Skeletal muscle satellite cell (primary cell): ENCODE results near the gene GAPT.

Experiments
- H3K27me3 ChIP-seq: 2 replicates; pipeline ENCODE4 v1.7.0; 2013; ENCODE audit warnings: low read length; ENCODE audit not compliant: control insufficient read depth, insufficient read depth
- H3K36me3 ChIP-seq: 2 replicates; pipeline ENCODE4 v1.7.0; 2013; ENCODE audit warnings: mild to moderate bottlenecking, control low read depth, low read length; ENCODE audit not compliant: insufficient read depth
- H3K4me1 ChIP-seq: 2 replicates; pipeline ENCODE4 v1.7.0; 2013; ENCODE audit warnings: low read length; ENCODE audit not compliant: control insufficient read depth, insufficient read depth
- H3K4me2 ChIP-seq: 2 replicates; pipeline ENCODE4 v1.7.0; 2013; ENCODE audit warnings: mild to moderate bottlenecking, low read length
- H3K4me3 ChIP-seq: 2 replicates; pipeline ENCODE4 v1.7.0; 2013; ENCODE audit warnings: low read length
- H3K9ac ChIP-seq: 2 replicates; pipeline ENCODE4 v1.7.0; 2013; ENCODE audit warnings: mild to moderate bottlenecking, low read depth, low read length, moderate library complexity
- H3K9me3 ChIP-seq: replicated peaks from 2 replicates; pipeline ENCODE4 v1.7.0; 2013; ENCODE audit warnings: mild to moderate bottlenecking, control low read depth, low read length

The GAPT gene

DNA sequence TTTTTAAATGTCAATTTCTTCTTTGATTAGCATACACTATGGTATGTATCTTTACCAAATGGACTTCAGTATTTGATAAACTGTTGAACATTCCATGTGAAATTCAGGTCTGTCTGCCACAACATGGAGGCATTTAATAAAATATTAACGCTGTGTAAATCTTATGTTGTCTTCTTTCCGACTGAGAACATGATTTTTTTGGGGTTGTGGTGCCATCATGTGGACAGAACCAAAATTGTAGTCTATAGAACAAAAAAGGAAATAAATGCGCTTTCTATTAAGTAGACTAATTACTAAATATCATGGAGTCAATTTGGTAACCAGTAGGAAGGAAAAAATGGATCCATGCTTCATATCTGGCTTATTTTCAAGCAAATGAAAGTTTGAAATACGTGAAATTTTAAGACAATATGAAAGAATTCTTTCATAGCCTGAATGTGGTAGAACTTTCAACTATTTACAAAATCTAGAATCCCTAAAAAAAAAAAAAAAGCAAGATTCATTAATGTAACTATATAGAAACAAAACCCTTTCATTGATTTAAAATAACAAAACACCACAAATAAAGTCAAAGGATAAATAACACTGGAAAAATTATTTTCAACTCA, 28.5 kb upstream of the GAPT start:
- Histone ChIP-seq H3K36me3 (peaks cover 11% of the 10 kb centered on the region), H3K9me3 (no peaks in the 10 kb centered on the region), H3K4me2 (no peak overlapping the region), H3K27me3 (no peaks in the 10 kb centered on the region), H3K4me1 (no peaks in the 10 kb centered on the region), H3K9ac (no peak overlapping the region), H3K4me3 (no peak overlapping the region)

DNA sequence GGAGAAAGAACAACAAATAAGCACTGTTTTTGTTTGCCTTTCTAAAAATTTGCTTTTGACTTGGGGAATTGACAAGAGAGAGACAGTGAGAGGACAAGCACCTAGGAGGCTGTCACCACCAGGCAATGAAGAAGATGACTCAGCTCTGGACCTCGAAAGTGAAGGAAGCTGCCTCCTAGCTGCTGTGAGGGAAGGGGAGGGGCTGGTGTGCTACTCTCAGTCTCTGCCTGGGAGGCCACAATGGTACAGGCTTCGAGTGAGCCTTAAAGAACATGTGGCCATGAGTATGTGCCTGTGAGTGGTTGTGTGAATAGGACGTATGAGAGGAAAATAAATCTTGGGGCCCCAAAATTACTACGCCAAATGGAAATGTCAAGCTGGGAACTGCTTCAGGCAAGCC, 24.3 kb upstream of the GAPT start:
- Histone ChIP-seq H3K9me3 (no peaks in the 10 kb centered on the region), H3K36me3 (no peaks in the 10 kb centered on the region), H3K4me3 (no peak overlapping the region), H3K4me2 (no peak overlapping the region), H3K9ac (no peak overlapping the region), H3K27me3 (no peaks in the 10 kb centered on the region), H3K4me1 (no peaks in the 10 kb centered on the region)

DNA sequence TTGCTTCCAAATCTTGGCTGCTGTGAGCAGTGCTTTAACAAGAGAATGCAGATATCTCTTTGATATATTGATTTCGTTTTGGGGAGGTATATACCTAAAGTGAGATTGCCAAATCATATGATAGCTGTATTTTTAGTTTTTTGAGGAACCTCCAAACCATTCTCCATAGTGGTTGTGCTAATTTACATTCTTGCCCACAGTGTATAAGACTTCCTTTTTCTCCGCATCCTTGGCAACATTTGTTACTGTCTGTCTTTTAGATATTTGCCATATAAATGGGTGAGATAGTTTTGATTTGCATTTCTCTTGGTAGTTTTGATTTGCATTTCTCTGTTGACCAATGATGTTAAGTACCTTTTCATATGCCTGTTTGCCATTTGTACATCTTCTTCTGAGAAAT, 21.3 kb upstream of the GAPT start:
- H3K4me1 ChIP-seq, result no peaks in the 10 kb centered on the region
- no peaks in the 10 kb centered on the region for H3K36me3 ChIP-seq
- no peak overlapping the region for H3K9ac ChIP-seq
- no peak overlapping the region for H3K4me3 ChIP-seq
- H3K4me2 ChIP-seq, result no peak overlapping the region
- H3K9me3 ChIP-seq, result no peaks in the 10 kb centered on the region
- no peaks in the 10 kb centered on the region for H3K27me3 ChIP-seq

GRCh38 chr5:58475404-58475803, 15.8 kb upstream of the GAPT start:
- Histone ChIP-seq H3K27me3 (peaks cover 9% of the 10 kb centered on the region), H3K36me3 (no peaks in the 10 kb centered on the region), H3K4me1 (no peaks in the 10 kb centered on the region), H3K9ac (no peak overlapping the region), H3K4me2 (no peak overlapping the region), H3K9me3 (no peaks in the 10 kb centered on the region), H3K4me3 (no peak overlapping the region)

DNA sequence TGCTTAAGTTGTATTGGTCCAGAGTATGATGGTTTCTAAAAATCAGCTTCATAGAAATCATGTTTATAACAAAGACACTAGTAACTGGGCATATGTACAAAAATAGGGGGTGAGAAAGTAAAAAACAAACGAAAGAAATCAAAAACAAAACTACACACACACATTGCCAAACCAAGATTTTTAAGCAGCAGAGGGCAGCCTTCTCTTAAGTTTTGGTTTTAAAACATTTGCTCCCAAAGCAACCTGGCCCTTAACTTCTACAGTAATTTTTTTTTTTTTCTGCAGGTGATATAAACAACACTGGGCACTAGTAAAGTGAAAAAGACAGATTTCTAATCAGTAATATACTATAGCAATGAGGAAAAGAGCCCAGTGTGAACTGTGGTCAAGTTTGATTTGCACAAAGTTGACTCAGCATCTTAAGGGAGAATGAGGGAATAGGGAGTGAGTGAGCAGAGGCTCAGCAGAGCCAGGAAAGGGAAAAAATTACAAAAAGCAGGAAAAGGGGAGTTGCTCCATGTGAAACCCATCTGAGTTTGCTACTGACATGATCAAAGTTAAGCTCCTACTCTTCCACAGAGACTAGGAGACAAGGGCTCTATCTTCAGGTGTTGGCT, 13.4 kb upstream of the GAPT start:
- Histone ChIP-seq H3K36me3 (no peaks in the 10 kb centered on the region), H3K9ac (no peak overlapping the region), H3K4me3 (no peak overlapping the region), H3K9me3 (no peaks in the 10 kb centered on the region), H3K4me1 (no peaks in the 10 kb centered on the region), H3K4me2 (no peak overlapping the region), H3K27me3 (peaks cover 9% of the 10 kb centered on the region)

- H3K9me3 ChIP-seq, result no peaks in the 10 kb centered on the region
- no peak overlapping the region for H3K4me2 ChIP-seq
- H3K36me3 ChIP-seq, result no peaks in the 10 kb centered on the region
- no peaks in the 10 kb centered on the region for H3K4me1 ChIP-seq
- H3K9ac ChIP-seq, result no peak overlapping the region
- peaks cover 31% of the 10 kb centered on the region for H3K27me3 ChIP-seq
- H3K4me3 ChIP-seq, result no peak overlapping the region
Measured at GRCh38 chr5:58481066-58481676, 10.1 kb upstream of the GAPT start.

DNA sequence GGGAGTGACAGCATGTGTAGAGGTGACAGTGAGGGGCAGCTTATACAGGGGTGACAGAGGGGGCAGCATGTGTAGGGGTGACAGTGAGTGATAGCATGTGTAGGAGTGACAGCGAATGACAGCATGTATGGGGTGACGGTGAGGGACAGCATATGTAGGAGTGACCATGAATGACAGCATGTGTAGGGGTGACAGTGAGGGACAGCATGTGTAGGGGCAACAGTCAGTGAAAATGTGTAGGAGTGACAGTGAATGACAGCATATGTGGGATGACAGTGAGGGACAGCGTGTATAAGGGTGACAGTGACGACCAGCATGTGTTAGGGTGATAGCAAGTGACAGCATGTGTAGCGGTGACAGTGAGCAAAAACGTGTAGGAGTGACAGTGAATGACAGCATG, 9.4 kb upstream of the GAPT start:
- no peak overlapping the region for H3K9ac ChIP-seq
- no peaks in the 10 kb centered on the region for H3K36me3 ChIP-seq
- H3K4me2 ChIP-seq, result no peak overlapping the region
- no peak overlapping the region for H3K4me3 ChIP-seq
- peaks cover 33% of the 10 kb centered on the region for H3K27me3 ChIP-seq
- H3K4me1 ChIP-seq, result no peaks in the 10 kb centered on the region
- no peaks in the 10 kb centered on the region for H3K9me3 ChIP-seq

DNA sequence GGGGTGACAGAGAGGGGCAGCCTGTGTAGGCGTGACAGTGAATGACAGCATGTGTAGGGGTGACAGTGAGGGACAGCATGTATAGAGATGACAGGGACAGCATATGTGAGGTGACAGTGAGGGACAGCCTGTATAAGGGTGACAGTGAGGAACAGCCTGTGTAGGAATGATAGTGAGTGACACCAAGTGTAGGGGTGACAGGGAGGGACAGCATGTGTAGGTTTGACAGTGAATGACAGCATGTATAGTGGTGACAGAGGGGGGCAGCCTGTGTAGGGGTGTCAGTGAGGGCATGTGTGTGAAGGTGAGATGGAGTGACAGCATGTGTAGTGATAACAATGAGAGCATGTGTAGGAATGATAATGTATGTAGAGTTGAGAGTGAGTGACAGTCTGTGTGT, 8.7 kb upstream of the GAPT start:
- no peaks in the 10 kb centered on the region for H3K36me3 ChIP-seq
- H3K9me3 ChIP-seq, result no peaks in the 10 kb centered on the region
- H3K27me3 ChIP-seq, result peaks cover 35% of the 10 kb centered on the region
- no peak overlapping the region for H3K9ac ChIP-seq
- H3K4me3 ChIP-seq, result no peak overlapping the region
- no peak overlapping the region for H3K4me2 ChIP-seq
- no peaks in the 10 kb centered on the region for H3K4me1 ChIP-seq

DNA sequence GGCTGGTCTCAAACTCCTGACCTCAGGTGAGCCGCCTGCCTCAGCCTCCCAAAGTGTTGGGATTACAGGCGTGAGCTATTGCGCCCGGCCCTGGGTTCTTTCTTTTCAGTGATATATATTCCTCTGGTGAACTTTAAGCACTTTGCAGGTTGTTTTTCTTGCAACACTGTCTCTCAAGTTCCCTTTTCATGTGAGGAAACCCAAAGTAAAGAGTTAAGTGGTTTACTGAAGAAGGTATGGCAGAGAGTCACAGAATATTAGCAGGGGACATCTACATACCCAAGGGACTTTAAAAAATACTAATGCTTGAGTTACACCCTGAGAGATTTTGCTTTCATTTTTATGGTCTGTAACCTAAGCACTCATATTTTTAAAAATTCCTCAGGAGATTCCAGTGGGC, 6.7 kb upstream of the GAPT start:
- Histone ChIP-seq H3K4me2 (no peak overlapping the region), H3K9ac (no peak overlapping the region), H3K9me3 (no peaks in the 10 kb centered on the region), H3K4me1 (no peaks in the 10 kb centered on the region), H3K36me3 (no peaks in the 10 kb centered on the region), H3K4me3 (no peak overlapping the region), H3K27me3 (peaks cover 50% of the 10 kb centered on the region)

GRCh38 chr5:58486290-58486689, 4.9 kb upstream of the GAPT start:
- H3K9me3 ChIP-seq, result no peaks in the 10 kb centered on the region
- H3K4me2 ChIP-seq, result no peak overlapping the region
- no peaks in the 10 kb centered on the region for H3K4me1 ChIP-seq
- no peak overlapping the region for H3K4me3 ChIP-seq
- no peak overlapping the region for H3K9ac ChIP-seq
- no peaks in the 10 kb centered on the region for H3K36me3 ChIP-seq
- peaks cover 61% of the 10 kb centered on the region for H3K27me3 ChIP-seq

GRCh38 chr5:58490402-58491050, 709 bp upstream of the GAPT start:
- no peaks in the 10 kb centered on the region for H3K9me3 ChIP-seq
- no peak overlapping the region for H3K4me3 ChIP-seq
- H3K9ac ChIP-seq, result no peak overlapping the region
- H3K4me2 ChIP-seq, result no peak overlapping the region
- H3K4me1 ChIP-seq, result no peaks in the 10 kb centered on the region
- no peaks in the 10 kb centered on the region for H3K36me3 ChIP-seq
- peaks cover 71% of the 10 kb centered on the region for H3K27me3 ChIP-seq
